GM21737 (cell line): ENCODE data around the gene CLCF1.

Experiments used
- ATAC-seq: cut with Tn5 transposase; IDR thresholded peaks from one replicate; pipeline ENCODE4 v1.9.1; 2021; ENCODE audit warnings: mild to moderate bottlenecking, moderate library complexity; ENCODE audit not compliant: unreplicated experiment

CLCF1 gene

GRCh38 chr11:67372993-67373647, at the start of gene CLCF1:
Gene CLCF1, minus strand, starts transcription at chr11:67373598. Its CDS starts 59 bp downstream, at chr11:67373539.
- no peak for ATAC-seq

GRCh38 chr11:67422891-67423290, 49.5 kb upstream of the CLCF1 start:
- no peak for ATAC-seq

- no peak for ATAC-seq
Measured at GRCh38 chr11:67421430-67422031, 48.1 kb upstream of the CLCF1 start.

GRCh38 chr11:67420646-67421429, 47.4 kb upstream of the CLCF1 start:
- ATAC-seq = peak; percentile 80

GRCh38 chr11:67420147-67420645, 46.8 kb upstream of the CLCF1 start:
- ATAC-seq = no peak

GRCh38 chr11:67419325-67420049, 46.1 kb upstream of the CLCF1 start:
- no peak for ATAC-seq

GRCh38 chr11:67418476-67419281, 45.3 kb upstream of the CLCF1 start:
- no peak for ATAC-seq

GRCh38 chr11:67417425-67417824, 44.0 kb upstream of the CLCF1 start:
- ATAC-seq = no peak

GRCh38 chr11:67416416-67417335, 43.3 kb upstream of the CLCF1 start:
- ATAC-seq = no peak

- no peak for ATAC-seq
Measured at GRCh38 chr11:67415501-67416304, 42.3 kb upstream of the CLCF1 start, which contains the start of gene CARNS1. Gene CARNS1, plus strand, starts transcription at chr11:67415678. Its CDS starts 522 bp downstream, at chr11:67416200.

GRCh38 chr11:67413266-67413849, 40.0 kb upstream of the CLCF1 start:
- ATAC-seq = no peak

- ATAC-seq = no peak
Measured at GRCh38 chr11:67412495-67413179, 39.2 kb upstream of the CLCF1 start.

- no peak for ATAC-seq
Measured at GRCh38 chr11:67411785-67412152, 38.4 kb upstream of the CLCF1 start.

- no peak for ATAC-seq
Measured at GRCh38 chr11:67410984-67411784, 37.8 kb upstream of the CLCF1 start.

- ATAC-seq = no peak
Measured at GRCh38 chr11:67410369-67410831, 37.0 kb upstream of the CLCF1 start.

GRCh38 chr11:67409781-67410368, 36.5 kb upstream of the CLCF1 start:
- no peak for ATAC-seq
